Suprapubic skin (tissue), 4 donors: ENCODE measurements around the gene PLA2G4E. TPM values are rescaled to one million over a fixed set of nuclear protein-coding genes. Genes with fewer than 3 reads are reported as not detected.

Source experiments
- DNase-seq, 2 donors: peaks; one replicate each; pipeline ENCODE4 v3.0.0-alpha.2; 2019; ENCODE audit warnings: low spot score in 2 of 2
- H3K27ac ChIP-seq: fragments of 200-600 bp; sonication (generic); one replicate; pipeline ENCODE4 v1.5.1; 2019
- H3K27me3 ChIP-seq: fragments of 200-600 bp; sonication (generic); one replicate; pipeline ENCODE4 v1.5.1; 2019
- H3K36me3 ChIP-seq: fragments of 200-600 bp; sonication (generic); one replicate; pipeline ENCODE4 v1.5.1; 2019
- H3K4me1 ChIP-seq: fragments of 200-600 bp; sonication (generic); one replicate; pipeline ENCODE4 v1.5.1; 2019
- H3K4me3 ChIP-seq: fragments of 200-600 bp; sonication (generic); one replicate; pipeline ENCODE4 v1.5.1; 2019; ENCODE audit warnings: mild to moderate bottlenecking
- H3K9me3 ChIP-seq: fragments of 200-600 bp; sonication (generic); one replicate; pipeline ENCODE4 v1.5.1; 2019
- CTCF ChIP-seq, 2 donors: fragments of 200-600 bp in 1 of 2; fragments of 450-650 bp in 1 of 2; sonication (generic) in 1 of 2; IDR thresholded peaks; one replicate each; pipeline ENCODE4 v1.5.1; 2016 to 2019; ENCODE audit warnings: antibody characterized with exemption in 2 of 2, mild to moderate bottlenecking in 1 of 2, moderate library complexity in 1 of 2
- EP300 ChIP-seq: sonication (generic); formaldehyde crosslinking; IDR thresholded peaks from one replicate; pipeline ENCODE4 v1.6.1; 2017; ENCODE audit warnings: antibody characterized with exemption
- POLR2A ChIP-seq, 2 donors: fragments of 450-650 bp; IDR thresholded peaks; one replicate each; pipeline ENCODE4 v1.6.1; 2017; ENCODE audit warnings: antibody characterized with exemption in 2 of 2, mild to moderate bottlenecking in 2 of 2, moderate library complexity in 2 of 2
- POLR2AphosphoS5 ChIP-seq, 3 donors: sonication (generic); formaldehyde crosslinking; IDR thresholded peaks; one replicate each; pipeline ENCODE4 v1.6.1; 2017; ENCODE audit warnings: antibody characterized with exemption in 3 of 3
- WGBS: methylation state at CpG from one replicate; pipeline ENCODE4 v1.1.5; 2018; 5-methylcytosine and 5-hydroxymethylcytosine counted together
- total RNA-seq, 4 donors: library from RNA; depleted of rRNA; stranded (reverse); fragments of >200 nt; gene quantifications; one replicate each; pipeline ENCODE4 v1.1.0, GENCODE V29; 2016

PLA2G4E gene
- total RNA-seq, 4 donors from 2014 or later: 47.9 to 129 (median 60.9) TPM

- 36% methylated on average over 3 of the region's 3 CpGs for WGBS
- Histone ChIP-seq H3K4me3 (no peak overlapping the region), H3K27ac (peak overlapping the region; percentile 86), H3K27me3 (peaks cover 3% of the 10 kb centered on the region), H3K36me3 (no peaks in the 10 kb centered on the region), H3K9me3 (no peaks in the 10 kb centered on the region), H3K4me1 (peaks cover 17% of the 10 kb centered on the region)
- DNase-seq: peak in 1 of 2 donors; percentile 37
- TF ChIP-seq POLR2AphosphoS5 (IDR thresholded peaks at IDR 0.05) (no peak), CTCF (IDR thresholded peaks at IDR 0.05) (no peak), POLR2A (IDR thresholded peaks at IDR 0.05) (no peak)
Observed at GRCh38 chr15:42058791-42059190, 37.9 kb upstream of the PLA2G4E start.

DNA sequence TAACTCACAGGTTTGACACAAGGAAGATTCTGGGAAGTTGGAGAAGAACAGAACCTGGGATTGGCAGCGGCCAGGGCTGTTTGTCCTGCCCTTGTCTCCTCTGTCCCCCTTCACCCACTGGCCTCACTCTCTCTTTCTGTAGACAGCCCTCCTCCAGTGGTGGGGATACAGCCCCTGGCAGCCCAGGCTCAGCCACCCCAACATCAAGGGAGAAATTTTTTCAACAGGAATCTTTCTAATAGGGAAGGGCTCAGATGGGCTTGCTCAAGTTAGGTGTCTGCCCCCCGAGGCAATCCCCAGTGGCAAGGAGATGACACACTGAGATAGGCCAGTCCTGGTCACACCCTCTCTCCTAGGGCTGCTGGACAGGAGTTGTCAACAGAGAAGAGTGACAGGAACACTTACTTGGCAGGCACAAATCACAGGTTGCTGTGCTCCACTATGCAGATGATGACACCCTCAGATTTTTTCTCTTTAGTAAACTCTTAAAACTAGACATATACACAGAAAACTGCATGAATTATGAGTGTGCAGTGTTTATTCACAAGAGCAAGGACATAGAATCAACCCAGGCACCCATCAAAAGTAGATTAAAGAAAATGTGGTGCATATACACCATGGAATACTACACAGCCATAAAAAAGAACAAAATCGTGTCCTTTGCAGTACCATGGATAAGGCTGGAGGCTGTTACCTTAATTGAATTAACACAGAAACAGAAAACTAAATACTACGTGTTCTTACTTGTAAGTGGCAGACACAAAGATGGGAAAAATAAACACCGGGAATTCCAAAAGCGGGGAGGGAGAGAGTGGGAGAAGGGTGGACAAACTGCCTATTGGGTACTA lies 37.2 kb upstream of the PLA2G4E start:
- Histone ChIP-seq H3K4me3 (no peak overlapping the region), H3K4me1 (peaks cover 17% of the 10 kb centered on the region), H3K36me3 (no peaks in the 10 kb centered on the region), H3K27ac (peak overlapping the region; percentile 86), H3K27me3 (peaks cover 3% of the 10 kb centered on the region), H3K9me3 (no peaks in the 10 kb centered on the region)
- TF ChIP-seq EP300: no peak
- TF ChIP-seq POLR2A (IDR thresholded peaks at IDR 0.05): no peak
- no peak for TF ChIP-seq POLR2AphosphoS5 (IDR thresholded peaks at IDR 0.05)
- TF ChIP-seq CTCF (IDR thresholded peaks at IDR 0.05): no peak
- peak in 1 of 2 donors; percentile 69 for DNase-seq
- WGBS: 52% methylated on average over 6 of the region's 6 CpGs

DNA sequence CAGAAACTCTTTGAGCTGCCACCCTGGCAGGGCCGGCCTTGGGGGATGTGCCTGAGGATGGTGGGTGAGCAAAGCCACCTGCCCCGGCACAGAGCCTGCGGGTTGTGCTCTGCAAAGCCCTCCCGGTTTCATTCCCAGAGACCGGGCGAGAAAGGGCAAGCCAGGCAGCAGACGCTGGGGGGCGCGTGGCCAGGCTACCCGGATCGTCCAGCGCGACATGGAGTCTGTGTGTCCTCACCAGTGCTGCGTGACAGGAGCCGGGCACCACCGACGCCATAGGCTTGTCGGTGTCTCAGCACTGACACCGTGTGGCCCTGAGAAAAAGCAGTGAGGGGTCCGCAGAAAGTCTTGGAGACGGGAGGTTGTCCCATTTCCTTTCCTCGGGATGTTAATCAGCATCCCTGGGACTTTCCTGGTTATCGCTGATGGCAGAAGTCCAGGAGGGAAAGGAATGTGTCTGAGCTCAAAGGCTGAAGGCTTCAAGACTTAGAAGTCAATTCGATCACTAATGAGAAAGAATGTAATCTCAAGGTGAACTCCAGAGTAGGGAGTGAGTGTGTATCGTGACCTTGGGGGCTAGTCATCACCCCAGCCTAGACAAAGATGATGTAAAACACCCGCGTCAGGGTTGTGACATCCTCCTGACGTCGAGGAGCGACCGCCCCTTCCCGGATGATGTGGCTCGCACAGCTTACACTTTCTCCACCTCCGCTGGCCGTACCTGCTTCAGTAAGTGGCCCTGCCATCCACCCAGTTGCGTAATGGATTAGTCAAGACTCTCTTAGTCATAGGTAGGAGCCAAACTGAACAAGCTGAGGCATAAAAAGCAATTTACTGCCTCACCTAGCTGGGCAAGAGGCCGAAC lies 36.3 kb upstream of the PLA2G4E start:
- Histone ChIP-seq H3K4me3 (peak overlapping the region; percentile 39), H3K9me3 (no peaks in the 10 kb centered on the region), H3K27me3 (peaks cover 3% of the 10 kb centered on the region), H3K27ac (peak overlapping the region; percentile 86), H3K36me3 (no peaks in the 10 kb centered on the region), H3K4me1 (peaks cover 17% of the 10 kb centered on the region)
- 26% methylated on average over 13 of the region's 37 CpGs for WGBS
- TF ChIP-seq EP300 (no peak), POLR2A (IDR thresholded peaks at IDR 0.05) (no peak), POLR2AphosphoS5 (IDR thresholded peaks at IDR 0.05) (peak in 2 of 3 donors; percentile 47 to 51), CTCF (IDR thresholded peaks at IDR 0.05) (peak; percentile 20 to 59)
- peak in 1 of 2 donors; percentile 86 for DNase-seq

- 70% methylated on average over 2 of the region's 2 CpGs for WGBS
- no peak overlapping the region for H3K4me3 ChIP-seq
- no peaks in the 10 kb centered on the region for H3K9me3 ChIP-seq
- H3K27ac ChIP-seq: no peak overlapping the region
- H3K27me3 ChIP-seq: peaks cover 3% of the 10 kb centered on the region
- TF ChIP-seq CTCF (IDR thresholded peaks at IDR 0.05) (no peak), POLR2A (IDR thresholded peaks at IDR 0.05) (no peak), EP300 (no peak), POLR2AphosphoS5 (IDR thresholded peaks at IDR 0.05) (no peak)
- no peaks in the 10 kb centered on the region for H3K36me3 ChIP-seq
- peaks cover 27% of the 10 kb centered on the region for H3K4me1 ChIP-seq
- DNase-seq: peak in 1 of 2 donors; percentile 34
Observed at GRCh38 chr15:42053914-42054313, 33.1 kb upstream of the PLA2G4E start.

- Histone ChIP-seq H3K27me3 (peaks cover 3% of the 10 kb centered on the region), H3K4me3 (no peak overlapping the region), H3K36me3 (no peaks in the 10 kb centered on the region), H3K4me1 (peaks cover 34% of the 10 kb centered on the region), H3K27ac (no peak overlapping the region), H3K9me3 (no peaks in the 10 kb centered on the region)
- DNase-seq: no peak
- 62% methylated on average over 4 of the region's 4 CpGs for WGBS
- TF ChIP-seq POLR2AphosphoS5 (IDR thresholded peaks at IDR 0.05) (no peak), POLR2A (IDR thresholded peaks at IDR 0.05) (no peak), CTCF (IDR thresholded peaks at IDR 0.05) (no peak), EP300 (no peak)
Observed at GRCh38 chr15:42053010-42053409, 32.2 kb upstream of the PLA2G4E start.
